K562 (cell line): ENCODE measurements around the gene CLEC4D. TPM values are rescaled to one million over a fixed set of nuclear protein-coding genes. Genes with fewer than 3 reads are reported as not detected.

Source experiments
- ATAC-seq: fragments of 200-7000 bp; cut with Tn5 transposase; 3 replicates; pipeline ENCODE4 v1.9.1; 2020; ENCODE audit warnings: moderate library complexity
- BruUV-seq: library from RNA; stranded (reverse); fragments of 400-500 nt; replicated peaks from 2 replicates; lab custom pipeline; 2021; lab: Mats Ljungman, UMichigan
- CTCF ChIA-PET: fragments of 300-600 bp; formaldehyde crosslinking; extraction: SDS; loops from one replicate; lab custom pipeline; 2021; ENCODE audit warnings: low intra/inter-chr PET ratio; lab: Yijun Ruan, JAX
- POLR2A ChIA-PET: fragments of 300-600, 350-650 bp; sonication (Branson Sonifier 250); formaldehyde crosslinking; extraction: SDS; loops from one replicate; lab custom pipeline; 2021; ENCODE audit warnings: antibody characterized with exemption, inconsistent platforms; lab: Yijun Ruan, JAX
- DNase-seq, 4 experiments: peaks; one replicate each; pipeline versions ENCODE4 v3.0.0 to v3.0.0-alpha.2; 2011 to 2018; ENCODE audit warnings: low spot score in 3 of 4, mixed read lengths in 3 of 4; ENCODE audit errors: extremely low read depth in 1 of 4
- FAIRE-seq: peaks from 2 replicates; lab custom pipeline; 2011; peaks lifted over from hg19 to GRCh38; lab: Jason Lieb, UNC
- H2AFZ ChIP-seq: 2 replicates; pipeline ENCODE4 v1.6.0; 2011; ENCODE audit warnings: low read depth, low read length, control low read depth, inconsistent platforms
- H3K27ac ChIP-seq: fragments of 200-600 bp; 3 replicates; pipeline ENCODE4 v1.8.0; 2011; ENCODE audit warnings: low read depth, mild to moderate bottlenecking, control low read depth, inconsistent platforms, low read length, moderate library complexity, mixed read lengths; ENCODE audit errors: extremely low read depth
- H3K27me3 ChIP-seq, 2 experiments: fragments of 300-600 bp in 1 of 2; 2 replicates in 1 of 2; 3 replicates in 1 of 2; pipeline versions ENCODE4 v1.6.0 to v1.8.0; 2011; ENCODE audit warnings: inconsistent platforms in 2 of 2, low read length in 2 of 2, mild to moderate bottlenecking in 1 of 2, mixed read lengths in 1 of 2, moderate library complexity in 1 of 2; ENCODE audit not compliant: control insufficient read depth in 2 of 2, insufficient read depth in 2 of 2
- H3K36me3 ChIP-seq: fragments of 300-600 bp; 3 replicates; pipeline ENCODE4 v1.8.0; 2011; ENCODE audit warnings: mild to moderate bottlenecking, low read length, inconsistent platforms; ENCODE audit not compliant: control insufficient read depth, insufficient read depth
- H3K4me1 ChIP-seq, 2 experiments: fragments of 200-600 bp in 1 of 2; replicated peaks in 1 of 2; 2 replicates in 1 of 2; 3 replicates in 1 of 2; pipeline versions ENCODE4 v1.5.1 to v1.8.0; 2011; ENCODE audit warnings: inconsistent platforms in 2 of 2, low read length in 2 of 2, mild to moderate bottlenecking in 1 of 2, mixed read lengths in 1 of 2, moderate library complexity in 1 of 2; ENCODE audit not compliant: control insufficient read depth in 2 of 2, insufficient read depth in 2 of 2
- H3K4me2 ChIP-seq: 2 replicates; pipeline ENCODE4 v1.6.1; 2011; ENCODE audit warnings: low read length, control low read depth, inconsistent platforms, mixed read lengths; ENCODE audit not compliant: insufficient read depth
- H3K4me3 ChIP-seq: fragments of 200-600 bp; sonication (generic), shearing (Covaris generic); 2 replicates; pipeline ENCODE4 v1.5.1; 2016; ENCODE audit warnings: control low read depth, inconsistent platforms
- H3K79me2 ChIP-seq: fragments of 200-600 bp; 3 replicates; pipeline ENCODE4 v1.8.0; 2011; ENCODE audit warnings: low read length, inconsistent platforms; ENCODE audit not compliant: control insufficient read depth, insufficient read depth
- H3K9ac ChIP-seq, 2 experiments: 2 replicates each; pipeline versions ENCODE4 v1.6.0 to v1.6.1; 2011; ENCODE audit warnings: low read depth in 2 of 2, low read length in 2 of 2, control low read depth in 1 of 2, inconsistent platforms in 1 of 2, mild to moderate bottlenecking in 1 of 2, mixed read lengths in 1 of 2; ENCODE audit not compliant: insufficient read depth in 1 of 2
- H3K9me1 ChIP-seq: one replicate; pipeline ENCODE4 v1.6.0; 2011; ENCODE audit warnings: inconsistent platforms, mild to moderate bottlenecking, low read length, moderate library complexity; ENCODE audit not compliant: control insufficient read depth, insufficient read depth
- H3K9me3 ChIP-seq: replicated peaks from 2 replicates; pipeline ENCODE4 v1.5.1; 2011; ENCODE audit warnings: low read depth, low read length, inconsistent platforms; ENCODE audit not compliant: control insufficient read depth, insufficient read depth
- H4K20me1 ChIP-seq: replicated peaks from 2 replicates; pipeline ENCODE4 v1.6.1; 2011; ENCODE audit warnings: low read length, inconsistent platforms, mixed read lengths; ENCODE audit not compliant: control insufficient read depth, insufficient read depth
- COPS2 ChIP-seq: fragments of 450-650 bp; conservative IDR thresholded peaks from 2 replicates; pipeline ENCODE4 v1.6.1; 2016; ENCODE audit warnings: mild to moderate bottlenecking, moderate library complexity
- FOS ChIP-seq: IDR thresholded peaks from 3 replicates; pipeline ENCODE4 v1.6.1; 2011; ENCODE audit not compliant: insufficient read length; ENCODE audit errors: extremely low read depth
- HDAC8 ChIP-seq: fragments of 450-650 bp; IDR thresholded peaks from 2 replicates; pipeline ENCODE4 v1.6.1; 2016; ENCODE audit warnings: mild to moderate bottlenecking, missing genetic modification characterization, moderate library complexity, missing compliant biosample characterization
- NUFIP1 ChIP-seq: fragments of 450-650 bp; IDR thresholded peaks from 2 replicates; pipeline ENCODE4 v1.6.1; 2018; ENCODE audit not compliant: partially characterized antibody
- PCBP2 ChIP-seq: fragments of 200-400 bp; formaldehyde crosslinking; IDR thresholded peaks from 2 replicates; pipeline ENCODE4 v1.6.1; 2018; ENCODE audit warnings: low read length, low read depth, mild to moderate bottlenecking, moderate library complexity; ENCODE audit not compliant: poor library complexity, severe bottlenecking
- STAT5B ChIP-seq: fragments of 250-450 bp; sonication (Bioruptor Pico); IDR thresholded peaks from 2 replicates; pipeline ENCODE4 v1.8.0; 2021; ENCODE audit warnings: mild to moderate bottlenecking, inconsistent platforms
- TARDBP ChIP-seq: fragments of 450-650 bp; IDR thresholded peaks from 2 replicates; pipeline ENCODE4 v1.6.1; 2016
- WGBS: fragments of 100-300 bp; shearing (Covaris generic); methylation state at CpG from one replicate; pipeline ENCODE4 v1.1.6; 2016; ENCODE audit warnings: low coverage, mixed read lengths; ENCODE audit not compliant: insufficient coverage; ENCODE audit errors: missing lambda C conversion rate; 5-methylcytosine and 5-hydroxymethylcytosine counted together
- in situ Hi-C: fragments of 300-500 bp; cut with MboI; formaldehyde crosslinking; loops from 4 replicates; pipeline ENCODE4 v1.15.0; 2018; ENCODE audit warnings: inconsistent platforms, mixed read lengths
- intact Hi-C: fragments of 100-400 bp; cut with micrococcal nuclease; formaldehyde crosslinking; loops from 2 replicates; pipeline ENCODE4 v1.14.2; 2022
- polyA plus RNA-seq, 8 experiments: library from polyadenylated mRNA; depleted of rRNA in 4 of 8; stranded (reverse) in 5 of 8; unstranded in 3 of 8; fragments of >200 nt; fragmentation: Nextera tagmentation in 2 of 8; fragmentation: Illumina TruSeq in 1 of 8; extraction: Ambion mirVana in 2 of 8; extraction: Trizol in 1 of 8; gene quantifications; 2 replicates each; pipeline versions ENCODE4 v1.2.1 to v1.2.3, GENCODE V29; 2011 to 2014; ENCODE audit warnings: inconsistent platforms in 1 of 8, missing spikeins in 1 of 8
- total RNA-seq, 7 experiments: library from RNA; depleted of rRNA in 6 of 7; stranded (reverse); fragments of >200 nt in 6 of 7; fragmentation: Illumina TruSeq in 2 of 7; extraction: Trizol in 2 of 7; gene quantifications; 2 replicates each; pipeline versions ENCODE4 v1.2.1 to v1.2.3, GENCODE V29; 2011 to 2021; ENCODE audit warnings: low replicate concordance in 1 of 7
- TF ChIP-seq, protein P1 (sequence below), 3 experiments: fragments of 200-800 bp in 1 of 3; sonication (Bioruptor generic) in 1 of 3; sonication (generic) in 1 of 3; formaldehyde crosslinking in 1 of 3; IDR thresholded peaks; 2 replicates each; pipeline versions ENCODE4 v1.6.1 to v1.8.0; 2016 to 2022; ENCODE audit warnings: mild to moderate bottlenecking in 2 of 3, missing compliant biosample characterization in 2 of 3, missing genetic modification characterization in 2 of 3, missing genetic modification reagents in 1 of 3
- TF ChIP-seq, protein P2 (sequence below): fragments of 450-650 bp; IDR thresholded peaks from 2 replicates; pipeline ENCODE4 v1.6.1; 2016; ENCODE audit warnings: antibody characterized with exemption

Gene CLEC4D
- total and polyA plus RNA-seq, 9 of the 15 experiments (the other 6 are each of a cell fraction or from before 2014, with no cell fraction given): not detected

- Histone ChIP-seq H3K4me2 (no peak overlapping the region), H3K27me3 (no peaks in the 10 kb centered on the region), H4K20me1 (no peaks in the 10 kb centered on the region), H3K79me2 (no peaks in the 10 kb centered on the region), H3K9me3 (no peaks in the 10 kb centered on the region), H3K9me1 (no peaks in the 10 kb centered on the region), H2AFZ (no peak overlapping the region), H3K36me3 (no peaks in the 10 kb centered on the region), H3K9ac (no peak overlapping the region), H3K4me3 (no peak overlapping the region), H3K27ac (no peak overlapping the region), H3K4me1 (no peaks in the 10 kb centered on the region)
- BruUV-seq: no TSS peak
- intact Hi-C loops: no loop called here
- in situ Hi-C loops: no loop called here
- POLR2A ChIA-PET: no interaction called here
- TF ChIP-seq NUFIP1 (no peak), FOS (no peak), HDAC8 (tag) (no peak), PCBP2 (no peak), TARDBP (no peak), COPS2 (no peak), STAT5B (no peak)
- TF ChIP-seq, protein P1, sequence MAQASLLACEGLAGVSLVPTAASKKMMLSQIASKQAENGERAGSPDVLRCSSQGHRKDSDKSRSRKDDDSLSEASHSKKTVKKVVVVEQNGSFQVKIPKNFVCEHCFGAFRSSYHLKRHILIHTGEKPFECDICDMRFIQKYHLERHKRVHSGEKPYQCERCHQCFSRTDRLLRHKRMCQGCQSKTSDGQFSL (CRISPR knock-in tag; IDR thresholded peaks at IDR 0.05): no peak
- TF ChIP-seq, protein P1 (tag; IDR thresholded peaks at IDR 0.05): no peak
- TF ChIP-seq, protein P2, sequence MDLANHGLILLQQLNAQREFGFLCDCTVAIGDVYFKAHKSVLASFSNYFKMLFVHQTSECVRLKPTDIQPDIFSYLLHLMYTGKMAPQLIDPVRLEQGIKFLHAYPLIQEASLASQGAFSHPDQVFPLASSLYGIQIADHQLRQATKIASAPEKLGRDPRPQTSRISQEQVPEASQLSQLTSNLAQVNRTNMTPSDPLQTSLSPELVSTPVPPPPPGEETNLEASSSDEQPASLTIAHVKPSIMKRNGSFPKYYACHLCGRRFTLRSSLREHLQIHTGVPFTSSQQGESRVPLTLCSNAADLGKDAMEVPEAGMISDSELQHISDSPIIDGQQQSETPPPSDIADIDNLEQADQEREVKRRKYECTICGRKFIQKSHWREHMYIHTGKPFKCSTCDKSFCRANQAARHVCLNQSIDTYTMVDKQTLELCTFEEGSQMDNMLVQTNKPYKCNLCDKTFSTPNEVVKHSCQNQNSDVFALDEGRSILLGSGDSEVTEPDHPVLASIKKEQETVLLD: no peak
- ATAC-seq: no peak
- 0% methylated on average over 2 of the region's 2 CpGs for WGBS
- CTCF ChIA-PET: no interaction called here
- no peak for FAIRE-seq
- DNase-seq: no peak
Measured at GRCh38 chr12:8548192-8548591, 34.9 kb downstream of the CLEC4D start.
